GM12873 (cell line): ENCODE results near the gene PRR18.

Experiments used
- TF ChIP-seq, protein P1 (sequence below): IDR thresholded peaks from 2 replicates; pipeline ENCODE4 v1.5.1; 2012; ENCODE audit warnings: low read depth, mild to moderate bottlenecking, moderate library complexity, low read length, control low read depth; ENCODE audit not compliant: insufficient read depth; ENCODE audit errors: missing control alignments

The PRR18 gene

DNA sequence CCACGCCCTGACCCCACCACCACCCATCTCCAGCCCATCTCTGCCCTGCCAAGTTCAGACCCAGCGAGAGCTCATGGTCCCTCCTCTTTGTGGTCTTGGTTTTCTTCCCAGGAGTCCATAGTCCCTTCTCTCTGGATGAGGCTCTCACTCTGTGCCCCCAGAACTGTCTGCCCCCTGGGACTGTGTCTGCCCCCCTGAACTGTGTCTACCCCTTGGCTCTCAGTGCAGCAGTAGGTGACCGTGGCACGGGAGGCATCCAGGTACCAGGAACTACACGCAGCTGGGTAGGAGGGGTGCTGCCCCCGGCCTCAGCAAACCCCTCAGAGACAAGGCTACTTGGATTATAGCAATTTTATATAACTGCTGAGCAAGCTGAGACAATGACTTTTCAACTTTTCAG, 23.6 kb downstream of the PRR18 start:
- TF ChIP-seq, protein P1, sequence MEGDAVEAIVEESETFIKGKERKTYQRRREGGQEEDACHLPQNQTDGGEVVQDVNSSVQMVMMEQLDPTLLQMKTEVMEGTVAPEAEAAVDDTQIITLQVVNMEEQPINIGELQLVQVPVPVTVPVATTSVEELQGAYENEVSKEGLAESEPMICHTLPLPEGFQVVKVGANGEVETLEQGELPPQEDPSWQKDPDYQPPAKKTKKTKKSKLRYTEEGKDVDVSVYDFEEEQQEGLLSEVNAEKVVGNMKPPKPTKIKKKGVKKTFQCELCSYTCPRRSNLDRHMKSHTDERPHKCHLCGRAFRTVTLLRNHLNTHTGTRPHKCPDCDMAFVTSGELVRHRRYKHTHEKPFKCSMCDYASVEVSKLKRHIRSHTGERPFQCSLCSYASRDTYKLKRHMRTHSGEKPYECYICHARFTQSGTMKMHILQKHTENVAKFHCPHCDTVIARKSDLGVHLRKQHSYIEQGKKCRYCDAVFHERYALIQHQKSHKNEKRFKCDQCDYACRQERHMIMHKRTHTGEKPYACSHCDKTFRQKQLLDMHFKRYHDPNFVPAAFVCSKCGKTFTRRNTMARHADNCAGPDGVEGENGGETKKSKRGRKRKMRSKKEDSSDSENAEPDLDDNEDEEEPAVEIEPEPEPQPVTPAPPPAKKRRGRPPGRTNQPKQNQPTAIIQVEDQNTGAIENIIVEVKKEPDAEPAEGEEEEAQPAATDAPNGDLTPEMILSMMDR, result no peak

DNA sequence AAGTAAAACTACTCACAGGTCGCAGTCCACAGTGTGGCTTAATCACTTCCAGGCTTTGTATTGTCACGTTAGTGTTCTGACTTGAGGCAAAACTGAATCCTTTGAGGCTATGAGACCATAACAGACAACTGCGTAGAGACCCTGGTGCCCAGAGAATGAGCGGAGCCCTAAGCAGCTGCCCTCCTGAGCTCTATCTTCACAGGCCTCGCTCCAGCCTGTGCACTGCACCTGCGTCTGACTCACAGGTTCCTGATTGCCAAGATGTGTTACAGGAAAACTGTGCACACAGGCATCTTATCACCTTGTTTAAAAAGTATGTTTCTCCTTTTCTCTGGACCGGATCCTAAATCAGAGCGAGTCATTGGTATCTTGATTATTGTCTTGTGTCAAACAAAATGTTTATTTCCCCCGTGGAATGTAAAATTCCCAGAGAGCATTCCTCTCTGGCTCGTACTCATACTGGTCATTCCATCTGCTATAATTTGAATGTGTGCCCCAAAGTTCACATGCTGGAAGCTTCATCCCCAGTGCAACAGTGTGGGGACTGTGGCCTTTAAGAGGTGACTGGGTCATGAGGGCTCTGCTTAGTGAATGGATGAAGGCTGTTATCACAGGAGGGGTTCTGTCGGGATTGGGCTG, 25.7 kb downstream of the PRR18 start:
- TF ChIP-seq, protein P1, result no peak

- TF ChIP-seq, protein P1, result no peak
These were observed 27.1 kb downstream of the PRR18 start for GRCh38 chr6:166281104-166281503.

DNA sequence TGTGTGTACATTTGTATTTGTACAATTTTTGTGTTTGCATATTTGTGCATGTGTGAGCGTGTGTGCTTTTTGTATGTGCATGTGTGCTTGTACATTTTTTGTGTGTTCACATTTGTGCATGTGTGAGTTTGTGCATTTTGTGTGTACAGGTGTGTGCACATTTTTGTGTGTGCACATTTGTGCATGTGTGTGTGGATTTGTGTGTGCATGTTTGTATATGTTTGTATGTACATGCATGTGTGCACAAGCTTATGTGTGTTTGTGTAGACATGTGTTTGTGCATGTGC, 28.9 kb downstream of the PRR18 start:
- TF ChIP-seq, protein P1, result no peak

- TF ChIP-seq, protein P1, result no peak
These were observed 29.4 kb downstream of the PRR18 start for GRCh38 chr6:166278579-166279392.

GRCh38 chr6:166277892-166278578, 30.2 kb downstream of the PRR18 start:
- TF ChIP-seq, protein P1, result no peak

- TF ChIP-seq, protein P1, result no peak
These were observed 31.2 kb downstream of the PRR18 start for GRCh38 chr6:166277018-166277417.
